Esophagus (tissue), 2 donors: ENCODE results near the gene SLC12A4. TPM values are rescaled to one million over a fixed set of nuclear protein-coding genes. Genes with fewer than 3 reads are reported as not detected.
A peak's percentile ranks its signal among the peaks of the same experiment; 100 is the strongest.

Experiments
- H3K27ac ChIP-seq, 2 donors: one replicate each; pipeline ENCODE4 v1.5.1; 2013; ENCODE audit warnings: low read depth in 2 of 2, mild to moderate bottlenecking in 2 of 2, inconsistent platforms in 1 of 2, low read length in 1 of 2, moderate library complexity in 1 of 2
- H3K27me3 ChIP-seq, 2 donors: one replicate each; pipeline ENCODE4 v1.6.1; 2013; ENCODE audit warnings: low read length in 2 of 2, control low read depth in 1 of 2, mild to moderate bottlenecking in 1 of 2; ENCODE audit not compliant: insufficient read depth in 2 of 2, control insufficient read depth in 1 of 2
- H3K36me3 ChIP-seq, 2 donors: one replicate each; pipeline ENCODE4 v1.6.1; 2013; ENCODE audit warnings: low read length in 1 of 2; ENCODE audit not compliant: control insufficient read depth in 2 of 2, insufficient read depth in 2 of 2
- H3K4me1 ChIP-seq, 2 donors: one replicate each; pipeline ENCODE4 v1.6.1; 2013; ENCODE audit warnings: low read length in 1 of 2; ENCODE audit not compliant: control insufficient read depth in 2 of 2, insufficient read depth in 2 of 2
- H3K4me3 ChIP-seq, 2 donors: one replicate each; pipeline ENCODE4 v1.5.1; 2013; ENCODE audit warnings: low read length in 2 of 2, mild to moderate bottlenecking in 2 of 2, low read depth in 1 of 2, moderate library complexity in 1 of 2
- H3K9me3 ChIP-seq, 2 donors: one replicate each; pipeline ENCODE4 v1.6.1; 2013; ENCODE audit warnings: mild to moderate bottlenecking in 2 of 2, low read depth in 1 of 2, low read length in 1 of 2, moderate library complexity in 1 of 2; ENCODE audit not compliant: control insufficient read depth in 2 of 2, insufficient read depth in 1 of 2
- WGBS, 2 donors: extraction: QIAGEN DNeasy Blood & Tissue Kit; methylation state at CpG; one replicate each; pipeline ENCODE4 v1.1.7; 2013; 5-methylcytosine and 5-hydroxymethylcytosine counted together
- polyA plus RNA-seq, 2 donors: library from polyadenylated mRNA; stranded (reverse); fragments of 200-250 nt; gene quantifications; one replicate each; pipeline ENCODE4 v1.2.3, GENCODE V29; 2013
- donor health status: healthy with polysubstance abuse.
- donor health status: Bipolar disorder and iron deficiency.

The SLC12A4 gene
- polyA plus RNA-seq, 2 donors: 9.1 to 17.4 TPM

DNA sequence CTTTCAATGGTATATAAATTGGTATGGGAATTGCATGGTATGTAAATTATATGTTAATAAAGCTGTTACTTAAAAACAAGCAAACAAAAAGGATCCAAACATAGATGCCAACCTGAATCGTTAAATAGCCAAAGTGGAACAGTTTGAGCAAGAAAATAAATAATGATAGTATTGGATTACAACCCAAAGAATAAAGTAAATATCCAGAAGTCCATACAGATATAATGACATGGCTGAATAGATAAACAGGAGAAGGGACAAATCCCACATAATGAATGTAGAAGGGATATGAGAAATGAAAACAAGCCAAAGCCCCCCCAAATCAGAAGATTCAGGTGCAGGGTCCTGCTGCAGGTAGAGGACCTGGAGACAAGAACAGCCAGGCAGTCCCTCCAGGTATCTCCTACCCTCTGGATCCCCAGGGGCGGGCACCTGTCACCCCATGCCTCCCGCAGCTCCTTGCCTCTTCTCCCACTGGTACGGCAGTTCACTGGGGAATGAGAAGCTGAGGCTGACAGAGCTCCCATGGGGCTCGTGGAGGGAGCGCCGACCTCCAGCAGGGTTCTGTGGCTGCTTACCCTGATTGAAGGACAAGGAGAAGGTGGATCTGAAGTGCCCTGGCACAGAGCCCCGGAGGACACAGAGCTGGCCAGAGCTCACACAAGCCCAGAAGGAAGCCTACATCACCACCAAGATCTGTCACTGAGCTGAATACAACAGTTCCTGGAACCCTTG is 14.6 kb downstream of the SLC12A4 start:
- H3K36me3 ChIP-seq: peaks cover 1 to 36% of the 10 kb centered on the region in 2 donors
- 89 to 93% methylated on average over 8 of the region's 8 CpGs for WGBS, 2 donors
- H3K4me1 ChIP-seq: peaks cover 0 to 3% of the 10 kb centered on the region in 2 donors
- H3K4me3 ChIP-seq: no peak overlapping the region
- no peaks in the 10 kb centered on the region for H3K27me3 ChIP-seq
- no peaks in the 10 kb centered on the region for H3K9me3 ChIP-seq
- no peak overlapping the region for H3K27ac ChIP-seq

GRCh38 chr16:67951485-67951884 is 17.0 kb downstream of the SLC12A4 start:
- Histone ChIP-seq H3K9me3 (no peaks in the 10 kb centered on the region), H3K27me3 (no peaks in the 10 kb centered on the region), H3K27ac (peak overlapping the region in 1 of 2 donors; percentile 26), H3K4me3 (no peak overlapping the region), H3K36me3 (peaks cover 3 to 45% of the 10 kb centered on the region in 2 donors), H3K4me1 (peaks cover 0 to 10% of the 10 kb centered on the region in 2 donors)
- WGBS, 2 donors: 56 to 59% methylated on average over 12 of the region's 12 CpGs

DNA sequence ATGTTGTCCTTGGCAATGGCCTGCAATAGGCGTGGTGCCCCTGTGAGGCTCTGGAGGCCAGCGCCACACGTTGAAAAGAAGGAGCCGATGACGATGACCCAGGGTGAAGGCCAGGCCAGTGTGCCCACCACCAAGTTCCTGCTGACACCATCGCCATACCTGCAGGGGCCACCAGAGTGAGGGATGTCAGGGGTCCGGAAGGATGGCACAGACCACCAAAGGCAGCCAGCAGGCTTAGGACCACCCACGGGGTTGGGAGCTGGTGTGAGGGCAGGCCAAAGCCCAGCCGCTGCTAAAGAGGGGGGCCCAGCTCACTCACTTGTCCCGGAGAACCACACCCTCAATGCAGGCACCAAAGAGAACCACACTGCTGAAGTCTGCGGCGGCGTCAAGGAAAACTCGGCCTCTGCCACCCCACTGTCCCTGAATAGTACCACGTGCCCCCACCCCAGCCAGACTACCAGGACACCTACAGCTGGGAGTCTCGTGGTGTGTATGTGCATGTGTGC is 18.0 kb downstream of the SLC12A4 start:
- 86 to 90% methylated on average over 16 of the region's 16 CpGs for WGBS, 2 donors
- Histone ChIP-seq H3K9me3 (no peaks in the 10 kb centered on the region), H3K36me3 (peaks cover 8 to 55% of the 10 kb centered on the region in 2 donors), H3K27ac (no peak overlapping the region), H3K4me1 (peaks cover 0 to 10% of the 10 kb centered on the region in 2 donors), H3K4me3 (no peak overlapping the region), H3K27me3 (no peaks in the 10 kb centered on the region)

- H3K27ac ChIP-seq: no peak overlapping the region
- 91% methylated on average over 11 of the region's 11 CpGs for WGBS, 2 donors
- H3K36me3 ChIP-seq: peaks cover 8 to 55% of the 10 kb centered on the region in 2 donors
- H3K4me1 ChIP-seq: peaks cover 0 to 12% of the 10 kb centered on the region in 2 donors
- no peaks in the 10 kb centered on the region for H3K9me3 ChIP-seq
- no peaks in the 10 kb centered on the region for H3K27me3 ChIP-seq
- H3K4me3 ChIP-seq: no peak overlapping the region
Observed at GRCh38 chr16:67949645-67950044, 18.8 kb downstream of the SLC12A4 start.

DNA sequence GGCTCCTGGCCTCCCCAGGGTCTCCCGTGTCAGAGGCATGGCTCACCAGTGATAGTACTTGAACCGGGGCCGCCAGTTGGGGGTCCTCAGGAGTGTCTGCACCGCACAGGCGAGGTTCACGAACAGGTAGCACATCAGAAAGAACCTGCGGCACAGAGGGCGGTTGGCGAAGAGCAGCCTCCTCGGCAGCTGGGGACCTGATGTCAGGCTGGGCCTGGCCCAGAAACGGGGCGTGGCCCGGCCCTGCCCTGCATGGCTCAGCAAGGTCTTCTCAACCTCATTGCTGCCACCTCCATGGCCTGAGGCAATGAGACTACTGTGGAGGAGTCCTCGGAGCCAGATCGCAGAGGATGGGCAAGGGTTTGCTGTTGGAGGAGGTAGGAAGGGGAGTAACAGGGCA is 20.4 kb downstream of the SLC12A4 start:
- Histone ChIP-seq H3K27me3 (no peaks in the 10 kb centered on the region), H3K4me3 (no peak overlapping the region), H3K4me1 (peaks cover 0 to 13% of the 10 kb centered on the region in 2 donors), H3K9me3 (no peaks in the 10 kb centered on the region), H3K36me3 (peaks cover 8 to 54% of the 10 kb centered on the region in 2 donors), H3K27ac (peak overlapping the region in 1 of 2 donors; percentile 10)
- WGBS, 2 donors: 71 to 76% methylated on average over 15 of the region's 15 CpGs

- H3K4me1 ChIP-seq: peaks cover 0 to 13% of the 10 kb centered on the region in 2 donors
- H3K4me3 ChIP-seq: no peak overlapping the region
- no peaks in the 10 kb centered on the region for H3K27me3 ChIP-seq
- peaks cover 8 to 52% of the 10 kb centered on the region in 2 donors for H3K36me3 ChIP-seq
- 92 to 93% methylated on average over 22 to 28 of the region's 28 CpGs for WGBS, 2 donors
- H3K27ac ChIP-seq: no peak overlapping the region
- H3K9me3 ChIP-seq: no peaks in the 10 kb centered on the region
Observed at GRCh38 chr16:67946966-67947558, 21.4 kb downstream of the SLC12A4 start.

GRCh38 chr16:67946128-67946569 is 22.3 kb downstream of the SLC12A4 start:
- Histone ChIP-seq H3K27me3 (no peaks in the 10 kb centered on the region), H3K4me3 (no peak overlapping the region), H3K9me3 (no peaks in the 10 kb centered on the region), H3K27ac (no peak overlapping the region), H3K36me3 (peaks cover 8 to 46% of the 10 kb centered on the region in 2 donors), H3K4me1 (peaks cover 0 to 10% of the 10 kb centered on the region in 2 donors)
- WGBS, 2 donors: 91% methylated on average over 19 to 20 of the region's 20 CpGs

GRCh38 chr16:67945392-67945933 is 23.0 kb downstream of the SLC12A4 start:
- H3K9me3 ChIP-seq: no peaks in the 10 kb centered on the region
- 80 to 86% methylated on average over 24 of the region's 24 CpGs for WGBS, 2 donors
- no peak overlapping the region for H3K27ac ChIP-seq
- peaks cover 0 to 10% of the 10 kb centered on the region in 2 donors for H3K4me1 ChIP-seq
- no peak overlapping the region for H3K4me3 ChIP-seq
- no peaks in the 10 kb centered on the region for H3K27me3 ChIP-seq
- peaks cover 8 to 40% of the 10 kb centered on the region in 2 donors for H3K36me3 ChIP-seq

GRCh38 chr16:67944690-67945391 is 23.6 kb downstream of the SLC12A4 start:
- Histone ChIP-seq H3K36me3 (peaks cover 8 to 36% of the 10 kb centered on the region in 2 donors), H3K9me3 (no peaks in the 10 kb centered on the region), H3K4me3 (no peak overlapping the region), H3K27ac (peak overlapping the region; percentile 35 to 51), H3K4me1 (peaks cover 0 to 10% of the 10 kb centered on the region in 2 donors), H3K27me3 (no peaks in the 10 kb centered on the region)
- WGBS, 2 donors: 91 to 92% methylated on average over 24 of the region's 24 CpGs
